ENCODE results near the gene HDAC4.

GRCh38 chr2:239379641-239380170 is 21.1 kb downstream of the HDAC4 start:
- TF ChIP-seq CTCF (conservative IDR thresholded peaks at IDR 0.05) (no peak), EZH2 (IDR thresholded peaks at IDR 0.05; ENCODE audit: low read depth) (no peak)
